A204.1 (cell line): ENCODE measurements around the gene DSE.

Experiments used
- FAIRE-seq: peaks from 2 replicates; lab custom pipeline; 2012; peaks lifted over from hg19 to GRCh38; lab: Jason Lieb, UNC

The DSE gene

GRCh38 chr6:116362276-116362675 is 8.5 kb upstream of the DSE start:
- FAIRE-seq = no peak

GRCh38 chr6:116363759-116364158 is 7.0 kb upstream of the DSE start:
- FAIRE-seq = no peak

- no peak for FAIRE-seq
Measured at GRCh38 chr6:116364321-116364720, 6.4 kb upstream of the DSE start.

GRCh38 chr6:116365743-116366142 is 5.0 kb upstream of the DSE start:
- FAIRE-seq = no peak

- no peak for FAIRE-seq
Measured at GRCh38 chr6:116366740-116367275, 3.9 kb upstream of the DSE start.

- no peak for FAIRE-seq
Measured at GRCh38 chr6:116369540-116369939, 1.2 kb upstream of the DSE start.

GRCh38 chr6:116369964-116370759 is 585 bp upstream of the DSE start:
- FAIRE-seq = no peak

- no peak for FAIRE-seq
Measured at GRCh38 chr6:116371120-116371917, 572 bp downstream of the DSE start.

- no peak for FAIRE-seq
Measured at GRCh38 chr6:116371918-116372209, 1.1 kb downstream of the DSE start.

GRCh38 chr6:116373300-116373699 is 2.6 kb downstream of the DSE start:
- no peak for FAIRE-seq

GRCh38 chr6:116373940-116374339 is 3.2 kb downstream of the DSE start:
- no peak for FAIRE-seq

GRCh38 chr6:116374586-116374985 is 3.8 kb downstream of the DSE start:
- FAIRE-seq = no peak

- no peak for FAIRE-seq
Measured at GRCh38 chr6:116375262-116375661, 4.5 kb downstream of the DSE start.

- no peak for FAIRE-seq
Measured at GRCh38 chr6:116376149-116376548, 5.4 kb downstream of the DSE start.

GRCh38 chr6:116379764-116380163 is 9.0 kb downstream of the DSE start:
- no peak for FAIRE-seq

GRCh38 chr6:116380346-116380745 is 9.6 kb downstream of the DSE start:
- no peak for FAIRE-seq

- FAIRE-seq = no peak
Measured at GRCh38 chr6:116381000-116381399, 10.3 kb downstream of the DSE start.

- FAIRE-seq = no peak
Measured at GRCh38 chr6:116382587-116382986, 11.8 kb downstream of the DSE start.

- FAIRE-seq = no peak
Measured at GRCh38 chr6:116384727-116385458, 14.1 kb downstream of the DSE start.

- FAIRE-seq = no peak
Measured at GRCh38 chr6:116385459-116385802, 14.7 kb downstream of the DSE start.

- no peak for FAIRE-seq
Measured at GRCh38 chr6:116385921-116386320, 15.2 kb downstream of the DSE start.

GRCh38 chr6:116386581-116387299 is 16.0 kb downstream of the DSE start:
- no peak for FAIRE-seq
